Measurements from ENCODE around the gene LGALS14. TPM values are rescaled to one million over a fixed set of nuclear protein-coding genes. Genes with fewer than 3 reads are reported as not detected.

Gene LGALS14
- total and polyA plus RNA-seq, 10 of the 15 experiments (the other 5 are each of a cell fraction or from before 2014, with no cell fraction given), result 5.1 to 34.6 (median 7.3) TPM

GRCh38 chr19:39679056-39679790 is 25.1 kb upstream of the LGALS14 start (continued):
- peak; percentile 44 for TF ChIP-seq SP1 (IDR thresholded peaks at IDR 0.05; ENCODE audit: low read depth, low read length)
- peak; percentile 98 for TF ChIP-seq HDGF (IDR thresholded peaks at IDR 0.05)
- no peak for TF ChIP-seq NKRF (conservative IDR thresholded peaks at IDR 0.05)
- TF ChIP-seq CREM (IDR thresholded peaks at IDR 0.05; ENCODE audit: low read depth), result 0 out of 2 replicates have a peak, but pooled peaks have one; percentile 28
- TF ChIP-seq MEF2B (IDR thresholded peaks at IDR 0.05; ENCODE audit: partially characterized antibody, poor library complexity, severe bottlenecking), result peak; percentile 94
- no peak for TF ChIP-seq ZBTB11 (CRISPR knock-in tag; IDR thresholded peaks at IDR 0.05)
- TF ChIP-seq STAT1 (conservative IDR thresholded peaks at IDR 0.05), result peak; percentile 78; the same call in 1 of the 2 replicates
- TF ChIP-seq RB1 (IDR thresholded peaks at IDR 0.05; ENCODE audit: borderline replicate concordance), result no peak
- TF ChIP-seq HCFC1 (IDR thresholded peaks at IDR 0.05; ENCODE audit: low read length), result peak; percentile 27; the same call in 1 of the 2 replicates
- TF ChIP-seq IKZF1 (conservative IDR thresholded peaks at IDR 0.05), result peak; percentile 76
- TF ChIP-seq ETV6 (conservative IDR thresholded peaks at IDR 0.05 in 1 of 2, IDR thresholded peaks at IDR 0.05 in 1 of 2; ENCODE audit: borderline replicate concordance in 1 of 2, low read depth in 1 of 2), result peak in 1 of 2 experiments; percentile 11; a peak in 2 of 4 replicates
- peak; percentile 96 for TF ChIP-seq ATF2 (IDR thresholded peaks at IDR 0.05; ENCODE audit: low read length)
- TF ChIP-seq BMI1 (IDR thresholded peaks at IDR 0.05; ENCODE audit: borderline replicate concordance), result no peak
- TF ChIP-seq NFYB (IDR thresholded peaks at IDR 0.05; ENCODE audit: insufficient read depth, low read depth, low read length), result no peak
- no peak for TF ChIP-seq TCF3 (IDR thresholded peaks at IDR 0.05; ENCODE audit: borderline replicate concordance, insufficient read depth, low read depth, low read length)
- no peak for TF ChIP-seq PRDM15 (CRISPR knock-in tag; IDR thresholded peaks at IDR 0.05)
- TF ChIP-seq EED (IDR thresholded peaks at IDR 0.05; ENCODE audit: low read depth), result peak; percentile 52

All from GM12878 (cell line).